Keratinocyte (primary cell): Measurements from ENCODE around the gene CYP4F8. TPM values are rescaled to one million over a fixed set of nuclear protein-coding genes. Genes with fewer than 3 reads are reported as not detected.

Experiments
- DNase-seq: peaks from one replicate; pipeline ENCODE4 v3.0.0-alpha.2; 2011; ENCODE audit warnings: low read depth, missing footprints, low spot score
- FAIRE-seq: peaks from 2 replicates; lab custom pipeline; 2011; peaks lifted over from hg19 to GRCh38; lab: Jason Lieb, UNC
- H2AFZ ChIP-seq: 2 replicates; pipeline ENCODE4 v1.6.0; 2012; ENCODE audit warnings: low read length, control low read depth, inconsistent platforms; ENCODE audit not compliant: control insufficient read depth
- H3K27ac ChIP-seq: 2 replicates; pipeline ENCODE4 v1.5.1; 2011; ENCODE audit warnings: low read length; ENCODE audit not compliant: control insufficient read depth, insufficient read depth
- H3K27me3 ChIP-seq: 3 replicates; pipeline ENCODE4 v1.6.0; 2011; ENCODE audit warnings: low read length; ENCODE audit not compliant: control insufficient read depth, insufficient read depth; ENCODE audit errors: extremely low read depth
- H3K36me3 ChIP-seq, 2 experiments: 2 replicates in 1 of 2; 3 replicates in 1 of 2; pipeline ENCODE4 v1.5.1; 2011; ENCODE audit warnings: low read length in 2 of 2, mild to moderate bottlenecking in 1 of 2; ENCODE audit not compliant: control insufficient read depth in 2 of 2, insufficient read depth in 2 of 2; ENCODE audit errors: extremely low read depth in 1 of 2
- H3K4me1 ChIP-seq: 3 replicates; pipeline ENCODE4 v1.5.1; 2011; ENCODE audit warnings: low read length; ENCODE audit not compliant: control insufficient read depth, insufficient read depth; ENCODE audit errors: extremely low read depth
- H3K4me2 ChIP-seq: 3 replicates; pipeline ENCODE4 v1.6.0; 2011; ENCODE audit warnings: low read depth, low read length; ENCODE audit not compliant: control insufficient read depth, insufficient read depth; ENCODE audit errors: extremely low read depth
- H3K4me3 ChIP-seq, 3 experiments: fragments of 200-600 bp in 1 of 3; sonication (generic) in 1 of 3; 2 replicates in 2 of 3; 3 replicates in 1 of 3; pipeline ENCODE4 v1.5.1; 2011 to 2016; ENCODE audit warnings: low read length in 3 of 3, mild to moderate bottlenecking in 3 of 3, control low read depth in 2 of 3, inconsistent platforms in 1 of 3, low read depth in 1 of 3, mixed read lengths in 1 of 3, mixed run types in 1 of 3, moderate library complexity in 1 of 3; ENCODE audit not compliant: control insufficient read depth in 2 of 3, insufficient read depth in 2 of 3; ENCODE audit errors: extremely low read depth in 1 of 3
- H3K79me2 ChIP-seq: 2 replicates; pipeline ENCODE4 v1.6.0; 2012; ENCODE audit warnings: low read length; ENCODE audit not compliant: control insufficient read depth, insufficient read depth
- H3K9ac ChIP-seq: 3 replicates; pipeline ENCODE4 v1.6.0; 2011; ENCODE audit warnings: low read length; ENCODE audit not compliant: control insufficient read depth, insufficient read depth; ENCODE audit errors: extremely low read depth
- H3K9me1 ChIP-seq: 3 replicates; pipeline ENCODE4 v1.6.0; 2011; ENCODE audit warnings: low read length; ENCODE audit not compliant: control insufficient read depth, insufficient read depth; ENCODE audit errors: extremely low read depth
- H3K9me3 ChIP-seq: 2 replicates; pipeline ENCODE4 v1.5.1; 2012; ENCODE audit warnings: low read depth, low read length; ENCODE audit not compliant: control insufficient read depth
- H4K20me1 ChIP-seq: 3 replicates; pipeline ENCODE4 v1.6.0; 2011; ENCODE audit warnings: low read length; ENCODE audit not compliant: control insufficient read depth, insufficient read depth; ENCODE audit errors: extremely low read depth
- CTCF ChIP-seq, 3 experiments: IDR thresholded peaks in 1 of 3; conservative IDR thresholded peaks in 1 of 3; optimal IDR thresholded peaks in 1 of 3; 2 replicates in 2 of 3; 3 replicates in 1 of 3; pipeline versions ENCODE3 to v1.5.1; 2011; ENCODE audit warnings: low read length in 3 of 3, mild to moderate bottlenecking in 3 of 3, moderate library complexity in 2 of 3, control low read depth in 1 of 3, inconsistent platforms in 1 of 3; ENCODE audit not compliant: insufficient read depth in 2 of 3; ENCODE audit errors: extremely low read depth in 1 of 3
- EZH2 ChIP-seq: IDR thresholded peaks from one replicate; pipeline ENCODE4 v1.6.1; 2012; ENCODE audit warnings: inconsistent platforms, mild to moderate bottlenecking, low read length, moderate library complexity
- dilution Hi-C: fragments of 300-500 bp; cut with MboI; formaldehyde crosslinking; loops from one replicate; pipeline ENCODE4 v1.7.0; 2020; ENCODE audit warnings: low sequenced_read_pairs; ENCODE audit not compliant: extremely low pct_ligation_motif_present
- polyA plus RNA-seq, 5 experiments: library from polyadenylated mRNA; depleted of rRNA in 3 of 5; stranded (reverse) in 3 of 5; stranded (forward) in 1 of 5; unstranded in 1 of 5; fragments of >200 nt; gene quantifications; 1 replicate in 1 of 5; 2 replicates in 3 of 5; 3 replicates in 1 of 5; pipeline versions ENCODE4 v1.2.1 to v1.2.3, GENCODE V29; 2011 to 2012; ENCODE audit warnings: missing spikeins in 2 of 5, low read depth in 1 of 5, low replicate concordance in 1 of 5

The CYP4F8 gene
- polyA plus RNA-seq, 1 donor (not counting 4 experiments of a cell fraction or from before 2014, with no cell fraction given), result not detected

- Histone ChIP-seq H3K4me1 (no peaks in the 10 kb centered on the region), H3K27me3 (peaks cover 4% of the 10 kb centered on the region), H3K9me1 (no peaks in the 10 kb centered on the region), H3K27ac (no peak overlapping the region), H3K9ac (no peak overlapping the region), H3K36me3 (no peaks in the 10 kb centered on the region), H3K4me3 (no peak overlapping the region), H4K20me1 (no peaks in the 10 kb centered on the region), H3K79me2 (no peaks in the 10 kb centered on the region), H3K4me2 (no peak overlapping the region), H3K9me3 (no peaks in the 10 kb centered on the region), H2AFZ (no peak overlapping the region)
- no peak for TF ChIP-seq CTCF (optimal IDR thresholded peaks at IDR 0.05 in 1 of 3, IDR thresholded peaks at IDR 0.05 in 1 of 3, conservative IDR thresholded peaks at IDR 0.05 in 1 of 3; ENCODE audit: extremely low read depth in 1 of 3, insufficient read depth in 2 of 3, low read length in 3 of 3)
- dilution Hi-C loops, result no loop called here
- no peak for DNase-seq
- peak; percentile 9 for FAIRE-seq
Observed at GRCh38 chr19:15671891-15672579, 57.0 kb downstream of the CYP4F8 start.

- H3K27me3 ChIP-seq, result peaks cover 4% of the 10 kb centered on the region
- H3K79me2 ChIP-seq, result no peaks in the 10 kb centered on the region
- no peaks in the 10 kb centered on the region for H3K9me3 ChIP-seq
- H3K4me2 ChIP-seq, result no peak within 1 kb of the TSS
- H2AFZ ChIP-seq, result no peak within 1 kb of the TSS
- DNase-seq (no peak), FAIRE-seq (peak; percentile 89)
- dilution Hi-C loops, result no loop called here
- no peak within 1 kb of the TSS for H3K27ac ChIP-seq
- TF ChIP-seq EZH2 (no peak), CTCF (optimal IDR thresholded peaks at IDR 0.05 in 1 of 3, IDR thresholded peaks at IDR 0.05 in 1 of 3, conservative IDR thresholded peaks at IDR 0.05 in 1 of 3; ENCODE audit: extremely low read depth in 1 of 3, insufficient read depth in 2 of 3, low read length in 3 of 3) (no peak)
- H3K9me1 ChIP-seq, result no peaks in the 10 kb centered on the region
- no peak within 1 kb of the TSS for H3K9ac ChIP-seq
- H3K4me3 ChIP-seq, result no peak within 1 kb of the TSS
- H3K4me1 ChIP-seq, result no peaks in the 10 kb centered on the region
- H4K20me1 ChIP-seq, result no peaks in the 10 kb centered on the region
- H3K36me3 ChIP-seq, result no peaks in the 10 kb centered on the region
Observed at GRCh38 chr19:15672580-15673175, 57.7 kb downstream of the CYP4F8 start, which contains the start of gene CYP4F12. Gene CYP4F12, plus strand, starts transcription at chr19:15673087. Its CDS starts 443 bp downstream, at chr19:15673530.
